Esophagus mucosa (tissue), 1 donor: ENCODE data around the gene CPED1. TPM values are rescaled to one million over a fixed set of nuclear protein-coding genes. Genes with fewer than 3 reads are reported as not detected.
"Not testable (repeated sequence)": the region's sequence is repeated elsewhere in the genome, so short reads cannot be mapped to it uniquely, and the experiment has no call there.

Experiments used
- ATAC-seq: fragments of 200-7000 bp; cut with Tn5 transposase; one replicate; pipeline ENCODE4 v1.9.1; 2020
- total RNA-seq: library from RNA; stranded (reverse); gene quantifications from one replicate; pipeline ENCODE4 v1.2.4, GENCODE V29; 2023
- donor health status: DM: yes; HTN: yes; CAD: no.

CPED1 gene
- total RNA-seq, 1 donor from 2014 or later: 0.76 TPM

- ATAC-seq: no peak
These were observed 169.5 kb downstream of the CPED1 start for GRCh38 chr7:121157885-121158590.

GRCh38 chr7:121158665-121159064, 170.2 kb downstream of the CPED1 start:
- no peak for ATAC-seq

- no peak for ATAC-seq
These were observed 171.0 kb downstream of the CPED1 start for GRCh38 chr7:121159553-121159952.

- no peak for ATAC-seq
These were observed 171.9 kb downstream of the CPED1 start for GRCh38 chr7:121160150-121161008.

GRCh38 chr7:121163699-121164098, 175.2 kb downstream of the CPED1 start:
- no peak for ATAC-seq

- ATAC-seq: no peak
These were observed 175.7 kb downstream of the CPED1 start for GRCh38 chr7:121164247-121164646.

GRCh38 chr7:121166916-121167315, 178.4 kb downstream of the CPED1 start:
- ATAC-seq: no peak

GRCh38 chr7:121167971-121168370, 179.5 kb downstream of the CPED1 start:
- ATAC-seq: no peak

GRCh38 chr7:121169469-121169868, 181.0 kb downstream of the CPED1 start:
- no peak for ATAC-seq

GRCh38 chr7:121172484-121172883, 184.0 kb downstream of the CPED1 start:
- ATAC-seq: no peak

GRCh38 chr7:121175826-121176225, 187.3 kb downstream of the CPED1 start:
- no peak for ATAC-seq

- ATAC-seq: no peak
These were observed 189.9 kb downstream of the CPED1 start for GRCh38 chr7:121178452-121178851.

- no peak for ATAC-seq
These were observed 190.5 kb downstream of the CPED1 start for GRCh38 chr7:121178869-121179497.

- peak; percentile 53 for ATAC-seq
These were observed 192.0 kb downstream of the CPED1 start for GRCh38 chr7:121180436-121181063.

GRCh38 chr7:121181357-121181756, 192.8 kb downstream of the CPED1 start:
- no peak for ATAC-seq

GRCh38 chr7:121182281-121182680, 193.8 kb downstream of the CPED1 start:
- ATAC-seq: no peak

- no peak for ATAC-seq
These were observed 194.4 kb downstream of the CPED1 start for GRCh38 chr7:121182902-121183301.

GRCh38 chr7:121183883-121184282, 195.4 kb downstream of the CPED1 start:
- ATAC-seq: not testable (repeated sequence)

- ATAC-seq: no peak
These were observed 198.2 kb downstream of the CPED1 start for GRCh38 chr7:121186746-121187145.

GRCh38 chr7:121187222-121187621, 198.7 kb downstream of the CPED1 start:
- no peak for ATAC-seq

- ATAC-seq: no peak
These were observed 199.2 kb downstream of the CPED1 start for GRCh38 chr7:121187676-121188075.

GRCh38 chr7:121192834-121193233, 204.3 kb downstream of the CPED1 start:
- ATAC-seq: no peak

GRCh38 chr7:121195010-121195409, 206.5 kb downstream of the CPED1 start:
- ATAC-seq: no peak
